ENCODE results near the gene TM9SF4.

The TM9SF4 gene

GRCh38 chr20:32130352-32130751 is 20.8 kb downstream of the TM9SF4 start:
- no peak for DNase-seq

GRCh38 chr20:32130965-32131364 is 21.5 kb downstream of the TM9SF4 start:
- DNase-seq: no peak

DNA sequence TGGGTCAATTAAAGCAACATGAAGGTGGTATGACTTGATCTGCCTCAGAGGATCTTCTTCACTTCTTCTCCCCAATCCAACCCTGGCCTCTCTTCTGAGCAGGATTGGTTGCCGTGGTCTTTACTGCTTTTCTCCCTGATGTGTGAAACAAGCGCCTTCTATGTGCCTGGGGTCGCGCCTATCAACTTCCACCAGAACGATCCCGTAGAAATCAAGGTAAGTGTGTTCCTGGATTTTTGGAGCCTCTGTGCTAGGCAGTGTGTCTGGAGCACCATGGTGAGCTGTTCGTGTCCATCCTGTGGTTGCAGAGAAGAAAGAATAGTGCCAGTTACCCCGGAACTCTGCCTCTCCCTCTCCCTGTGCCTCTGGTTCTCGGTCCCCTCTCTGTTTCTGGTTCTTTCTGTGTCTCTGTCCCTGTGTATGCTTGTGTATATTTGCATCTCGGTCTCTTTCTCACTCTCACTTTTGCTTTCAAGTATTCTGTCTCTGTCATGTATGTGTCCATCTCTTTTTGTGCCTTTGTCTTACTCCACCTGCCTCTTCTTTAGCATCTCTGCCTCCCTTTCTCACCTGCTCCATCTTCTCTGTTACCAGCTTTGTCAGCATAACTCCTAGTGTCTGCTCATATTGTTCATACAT is 23.5 kb downstream of the TM9SF4 start:
- no peak for DNase-seq

DNA sequence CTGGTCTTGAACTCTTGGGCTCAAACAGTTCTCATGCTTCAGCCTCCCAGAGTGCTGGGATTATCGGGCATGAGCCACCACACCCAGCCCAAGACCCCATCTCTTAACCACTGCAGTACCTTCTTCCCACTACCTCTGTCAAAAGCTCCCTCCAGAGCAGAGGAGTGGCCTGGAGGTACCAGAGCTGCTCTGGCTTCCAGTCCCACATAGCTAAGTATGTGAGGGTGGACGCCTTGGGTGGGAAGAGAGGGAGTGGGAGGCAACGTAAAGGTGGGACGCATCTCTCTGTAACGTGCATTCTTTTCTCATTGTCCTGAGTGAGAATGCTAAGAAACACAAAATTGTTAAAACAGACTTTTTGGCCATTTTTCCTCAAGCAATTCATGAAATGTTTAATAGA is 24.5 kb downstream of the TM9SF4 start:
- DNase-seq: no peak

- no peak for DNase-seq
Measured at GRCh38 chr20:32135983-32136515, 26.5 kb downstream of the TM9SF4 start.

DNA sequence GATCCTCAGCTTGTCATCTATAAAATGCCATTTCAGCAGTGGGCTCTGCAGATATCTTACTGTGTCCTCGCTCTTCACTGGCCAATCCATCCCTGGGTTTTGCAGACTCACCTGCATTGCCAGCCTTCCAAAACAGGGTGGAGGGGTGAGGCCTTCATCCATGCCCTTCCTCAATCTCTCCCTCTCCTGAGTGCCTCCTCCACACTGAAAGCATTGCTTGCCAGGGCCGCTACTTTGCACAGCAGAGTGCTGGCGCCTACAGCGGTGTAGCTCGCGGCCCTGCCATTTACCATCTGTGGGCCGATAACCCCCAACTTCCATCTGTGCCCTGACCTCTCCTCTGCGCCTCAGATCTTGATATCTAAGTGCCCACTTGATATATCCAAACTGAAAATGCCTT is 29.4 kb downstream of the TM9SF4 start:
- DNase-seq: no peak

- DNase-seq: no peak
Measured at GRCh38 chr20:32139947-32140346, 30.4 kb downstream of the TM9SF4 start.

DNA sequence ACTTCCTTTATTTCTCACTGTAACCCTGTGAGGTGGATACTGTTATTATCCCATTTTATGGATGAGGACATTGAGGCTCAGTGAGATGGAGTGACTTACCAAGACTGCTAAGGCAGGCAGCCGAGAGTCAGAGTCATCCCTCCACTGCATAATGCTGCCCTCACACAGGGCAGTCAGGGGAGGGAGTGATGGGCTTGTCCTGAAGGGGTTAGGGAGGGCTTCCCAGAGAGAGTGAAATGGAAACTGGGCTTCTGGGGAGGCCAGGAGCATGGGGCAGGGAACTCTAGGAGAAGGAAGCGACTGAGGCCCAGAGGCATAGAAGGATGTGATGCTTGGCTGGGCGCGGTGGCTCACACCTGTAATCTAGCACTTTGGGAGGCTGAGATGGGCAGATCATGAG is 31.1 kb downstream of the TM9SF4 start:
- DNase-seq: no peak

DNA sequence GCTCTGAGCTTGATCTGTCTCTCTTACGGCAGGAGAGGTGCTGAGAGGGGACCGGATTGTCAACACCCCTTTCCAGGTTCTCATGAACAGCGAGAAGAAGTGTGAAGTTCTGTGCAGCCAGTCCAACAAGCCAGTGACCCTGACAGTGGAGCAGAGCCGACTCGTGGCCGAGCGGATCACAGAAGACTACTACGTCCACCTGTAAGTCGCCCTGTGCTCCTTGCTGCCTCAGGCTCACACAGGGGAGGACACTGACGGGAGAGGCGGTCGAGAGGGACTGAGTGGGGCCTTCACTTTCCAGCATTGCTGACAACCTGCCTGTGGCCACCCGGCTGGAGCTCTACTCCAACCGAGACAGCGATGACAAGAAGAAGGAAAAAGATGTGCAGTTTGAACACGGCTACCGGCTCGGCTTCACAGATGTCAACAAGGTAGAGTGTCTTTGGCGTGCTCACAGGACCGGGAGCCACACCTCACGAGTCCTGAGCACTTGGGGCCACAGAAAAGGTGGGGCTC is 32.0 kb downstream of the TM9SF4 start:
- no peak for DNase-seq

DNA sequence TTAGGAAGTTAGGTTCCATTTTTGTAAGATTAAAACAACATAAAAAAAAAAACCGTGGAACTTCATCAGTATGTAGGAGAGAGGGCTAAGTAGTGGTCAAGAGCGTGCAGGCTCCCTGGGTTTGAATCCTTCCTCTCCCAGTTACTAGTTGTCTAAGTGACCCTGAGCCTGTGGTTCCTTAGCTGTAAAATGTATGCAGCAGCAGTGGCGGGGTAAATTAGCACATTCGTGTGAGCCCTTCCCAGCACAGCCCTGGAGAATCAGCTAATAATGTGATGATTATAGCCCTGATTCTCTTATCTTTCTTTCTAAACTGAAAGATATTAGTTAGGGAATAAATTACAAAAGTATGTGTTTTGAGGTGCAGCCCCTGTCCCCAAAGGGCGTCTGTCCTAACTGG is 32.6 kb downstream of the TM9SF4 start:
- no peak for DNase-seq

GRCh38 chr20:32142991-32143390 is 33.5 kb downstream of the TM9SF4 start:
- no peak for DNase-seq

- DNase-seq: no peak
Measured at GRCh38 chr20:32144898-32145662, 35.6 kb downstream of the TM9SF4 start.

DNA sequence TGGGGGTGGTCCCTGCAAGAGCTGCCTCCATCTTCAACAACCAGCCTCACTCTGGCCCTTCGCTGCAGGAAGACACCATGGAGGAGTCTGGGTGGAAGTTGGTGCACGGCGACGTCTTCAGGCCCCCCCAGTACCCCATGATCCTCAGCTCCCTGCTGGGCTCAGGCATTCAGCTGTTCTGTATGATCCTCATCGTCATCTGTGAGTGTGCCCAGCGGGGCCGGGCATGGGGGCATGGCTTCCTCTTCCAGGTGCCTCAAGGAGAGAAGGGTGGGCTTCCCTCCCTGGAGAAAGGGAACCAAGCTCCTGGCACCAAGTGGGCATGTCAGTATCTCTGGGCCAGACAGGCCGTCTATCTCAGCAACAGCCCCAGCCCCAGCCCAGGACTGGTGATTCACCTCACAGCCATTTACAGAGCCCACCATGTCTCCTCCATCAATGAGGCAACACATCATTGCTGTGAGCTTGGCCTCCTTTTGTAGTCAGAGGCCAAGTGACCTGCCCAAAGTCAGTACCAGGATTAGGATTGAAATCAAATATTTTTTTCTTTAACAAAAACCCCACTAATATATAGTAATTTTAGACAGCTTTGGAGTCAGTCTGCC is 40.2 kb downstream of the TM9SF4 start:
- no peak for DNase-seq

DNA sequence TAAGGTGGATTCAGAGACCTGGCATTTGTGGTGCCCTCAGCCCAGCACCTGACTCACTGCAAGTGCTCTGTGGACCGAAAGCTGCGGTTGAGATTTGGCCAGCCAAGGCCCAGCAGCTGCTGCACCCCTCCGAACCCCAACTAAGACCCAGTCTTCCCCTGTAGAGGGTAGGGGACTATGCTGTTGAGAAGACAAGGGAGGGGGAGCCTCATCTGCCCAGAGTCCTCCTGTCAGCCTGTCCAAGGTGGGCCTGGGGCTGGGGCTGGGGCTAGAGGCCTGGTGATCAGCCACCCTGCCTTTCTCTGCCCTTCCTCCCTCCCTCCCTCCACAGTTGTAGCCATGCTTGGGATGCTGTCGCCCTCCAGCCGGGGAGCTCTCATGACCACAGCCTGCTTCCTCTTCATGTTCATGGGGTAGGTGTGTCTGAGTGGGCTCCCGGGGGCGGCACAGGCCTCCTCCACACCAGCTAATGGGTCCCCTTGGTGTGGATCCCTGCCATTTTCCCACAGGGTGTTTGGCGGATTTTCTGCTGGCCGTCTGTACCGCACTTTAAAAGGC is 40.9 kb downstream of the TM9SF4 start:
- no peak for DNase-seq

DNA sequence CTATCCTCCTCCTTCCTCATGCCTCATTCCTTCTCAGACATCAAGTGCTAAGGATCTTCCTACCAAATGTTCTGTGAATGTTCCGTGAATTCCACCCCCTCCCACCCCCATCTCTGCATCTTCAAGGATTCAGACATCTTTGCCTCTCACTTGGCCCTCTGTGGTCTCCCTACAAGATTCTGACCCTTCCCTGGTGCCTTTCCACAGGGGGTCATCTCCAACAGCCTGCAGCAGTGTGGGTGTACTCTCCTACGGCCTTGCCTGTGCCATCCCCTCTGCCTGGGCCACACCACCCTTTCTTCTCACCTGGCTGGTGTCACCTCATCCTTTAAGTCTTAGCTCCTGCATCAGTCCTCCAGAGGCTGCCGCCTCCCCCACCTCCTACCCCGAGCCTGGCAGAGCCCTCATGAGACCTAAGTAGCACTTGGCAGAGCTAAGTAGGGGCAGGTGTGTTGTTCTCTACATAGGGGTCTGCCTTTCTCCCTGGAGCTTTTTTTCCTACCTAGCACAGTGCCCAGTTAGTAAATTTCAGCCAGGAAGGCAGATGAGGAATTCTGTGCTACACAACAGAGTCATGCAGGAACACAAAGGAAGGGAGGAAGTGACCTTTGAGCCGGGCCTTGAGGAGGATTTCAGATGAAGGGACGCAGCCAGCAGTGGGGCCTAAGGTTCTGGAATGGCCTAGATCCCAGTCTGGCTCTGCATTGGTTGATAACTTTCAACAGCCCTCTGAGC is 43.1 kb downstream of the TM9SF4 start:
- DNase-seq: no peak

DNA sequence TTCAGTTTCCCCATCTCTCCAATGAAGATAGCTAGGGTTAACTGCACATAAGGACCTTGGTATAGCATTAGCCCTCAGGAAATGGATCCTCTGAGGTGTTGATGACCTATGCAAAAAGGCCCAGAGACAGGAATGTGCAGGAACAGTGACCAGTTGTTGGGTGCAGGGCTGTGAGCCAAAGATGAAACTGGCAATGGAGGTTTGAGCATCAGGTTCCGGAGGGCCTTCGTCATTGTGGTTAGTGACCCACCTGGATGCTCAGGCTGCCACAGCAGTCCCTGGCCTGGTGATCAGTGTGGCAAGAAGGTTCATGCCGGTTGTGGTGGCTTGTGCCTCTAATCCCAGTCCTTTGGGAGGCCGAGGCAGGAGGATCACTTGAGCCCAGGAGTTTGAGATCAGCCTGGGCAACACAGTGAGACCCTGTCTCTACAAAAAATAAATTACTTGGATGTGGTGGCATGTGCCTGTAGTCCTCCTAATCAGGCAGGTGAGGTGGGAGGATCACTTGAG is 43.7 kb downstream of the TM9SF4 start:
- DNase-seq: no peak

DNA sequence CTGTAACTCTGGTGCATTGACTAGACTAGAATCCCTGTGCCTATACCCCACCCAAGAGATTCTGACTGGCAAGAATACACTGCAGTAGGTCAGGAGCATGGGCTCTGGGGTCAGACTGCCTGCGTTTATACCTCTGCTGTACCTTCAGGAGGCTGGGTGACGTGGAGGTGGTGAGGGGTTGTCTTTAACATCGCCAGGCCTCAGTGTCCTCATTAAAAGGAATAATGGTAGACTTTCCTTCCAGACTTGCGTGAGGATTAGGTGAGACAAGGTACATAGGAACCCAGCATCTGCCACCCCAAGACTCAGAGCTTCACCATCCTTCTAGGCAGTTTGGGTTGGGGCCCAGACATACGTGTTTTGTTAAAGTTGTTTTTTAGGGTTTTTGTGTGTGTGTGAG is 44.3 kb downstream of the TM9SF4 start:
- no peak for DNase-seq

DNA sequence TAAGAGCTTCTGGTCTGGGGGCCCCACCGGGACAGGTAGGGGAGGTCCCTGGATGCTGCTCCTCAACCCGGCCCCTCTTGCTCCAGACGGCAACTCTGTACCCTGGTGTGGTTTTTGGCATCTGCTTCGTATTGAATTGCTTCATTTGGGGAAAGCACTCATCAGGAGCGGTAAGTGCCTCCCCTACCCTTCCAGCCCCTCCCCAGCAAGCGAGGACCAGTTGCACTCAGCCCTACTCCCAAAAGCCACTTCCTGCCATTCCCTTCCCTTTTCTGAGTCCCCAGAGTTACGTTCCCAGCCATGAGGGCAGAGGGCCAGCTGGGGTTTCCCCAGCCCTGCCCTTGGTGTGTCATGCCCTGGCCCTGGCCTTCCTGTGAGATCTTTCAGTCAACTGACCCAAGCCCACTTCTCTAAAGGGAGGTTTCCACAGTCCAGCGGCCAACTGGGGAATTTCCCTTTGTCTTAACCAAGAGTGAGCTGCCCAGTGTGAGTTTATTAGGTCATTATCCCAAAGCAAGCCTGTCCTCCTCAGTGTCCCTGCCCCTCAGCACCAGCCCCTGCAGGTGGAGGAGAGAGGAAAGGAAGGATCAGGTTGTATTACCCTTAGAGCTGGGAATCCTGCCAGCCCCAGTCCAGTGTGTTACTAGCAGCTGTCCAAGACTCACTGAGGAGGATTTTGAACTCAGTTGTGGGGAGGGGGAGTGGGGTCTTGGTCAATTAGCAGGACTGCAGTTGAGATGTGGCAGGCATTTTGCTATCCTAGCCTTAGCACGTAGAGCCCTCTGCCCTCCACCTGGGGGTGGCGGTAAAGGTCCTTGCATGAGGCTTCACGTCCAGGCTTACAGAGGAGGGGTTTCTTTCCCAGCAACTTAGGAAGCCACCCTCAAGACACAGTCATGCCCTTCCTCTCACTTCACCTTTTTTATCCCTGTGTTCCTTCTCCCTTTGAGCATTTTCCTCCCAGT is 45.8 kb downstream of the TM9SF4 start:
- DNase-seq: peak; percentile 76

- DNase-seq: no peak
Measured at GRCh38 chr20:32157611-32158010, 48.1 kb downstream of the TM9SF4 start.

DNA sequence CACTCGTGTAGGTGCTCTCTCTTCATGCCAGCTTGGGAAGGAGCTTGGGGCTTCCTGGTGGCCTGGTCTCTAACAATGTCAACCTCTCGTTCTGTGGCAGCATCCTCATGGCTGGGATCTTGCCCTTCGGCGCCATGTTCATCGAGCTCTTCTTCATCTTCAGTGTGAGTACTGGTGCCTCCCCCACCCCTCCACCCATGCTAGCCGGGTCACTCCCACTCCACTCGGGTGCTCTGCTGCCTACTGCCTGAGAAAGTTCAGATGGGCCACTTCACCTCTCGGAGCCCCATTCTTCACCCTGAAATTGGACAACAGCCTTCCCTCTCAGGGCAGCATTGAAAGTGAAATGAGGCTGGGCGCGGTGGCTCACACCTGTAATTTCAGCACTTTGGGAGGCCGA is 48.8 kb downstream of the TM9SF4 start:
- no peak for DNase-seq

- DNase-seq: no peak
Measured at GRCh38 chr20:32158943-32159660, 49.6 kb downstream of the TM9SF4 start.
